ENCODE measurements around the gene MAPK14.

Gene MAPK14

DNA sequence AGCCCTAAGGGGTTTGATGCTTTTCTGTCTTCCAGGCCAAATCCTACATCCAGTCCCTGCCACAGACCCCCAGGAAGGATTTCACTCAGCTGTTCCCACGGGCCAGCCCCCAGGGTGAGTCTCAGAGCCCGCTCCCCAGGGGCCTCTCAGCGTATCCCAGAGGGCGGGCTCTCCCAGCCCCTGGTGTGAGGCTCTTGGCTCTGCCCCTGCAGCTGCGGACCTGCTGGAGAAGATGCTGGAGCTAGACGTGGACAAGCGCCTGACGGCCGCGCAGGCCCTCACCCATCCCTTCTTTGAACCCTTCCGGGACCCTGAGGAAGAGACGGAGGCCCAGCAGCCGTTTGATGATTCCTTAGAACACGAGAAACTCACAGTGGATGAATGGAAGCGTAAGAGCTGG, 111.1 kb downstream of the MAPK14 start:
- DNase-seq (ENCODE audit: low read depth): no peak

DNA sequence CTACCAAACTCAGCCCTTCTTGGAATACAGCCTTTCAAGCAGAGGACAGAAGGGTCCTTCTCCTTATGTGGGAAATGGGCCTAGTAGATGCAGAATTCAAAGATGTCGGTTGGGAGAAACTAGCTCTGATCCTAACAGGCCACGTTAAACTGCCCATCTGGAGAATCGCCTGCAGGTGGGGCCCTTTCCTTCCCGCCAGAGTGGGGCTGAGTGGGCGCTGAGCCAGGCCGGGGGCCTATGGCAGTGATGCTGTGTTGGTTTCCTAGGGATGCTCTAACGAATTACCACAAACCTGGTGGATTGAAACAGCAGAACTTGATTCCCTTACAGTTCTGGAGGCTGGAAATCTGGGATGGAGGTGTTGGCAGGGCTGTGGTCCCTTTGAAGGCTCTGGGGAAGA, 111.8 kb downstream of the MAPK14 start:
- no peak for DNase-seq (ENCODE audit: low read depth)

DNA sequence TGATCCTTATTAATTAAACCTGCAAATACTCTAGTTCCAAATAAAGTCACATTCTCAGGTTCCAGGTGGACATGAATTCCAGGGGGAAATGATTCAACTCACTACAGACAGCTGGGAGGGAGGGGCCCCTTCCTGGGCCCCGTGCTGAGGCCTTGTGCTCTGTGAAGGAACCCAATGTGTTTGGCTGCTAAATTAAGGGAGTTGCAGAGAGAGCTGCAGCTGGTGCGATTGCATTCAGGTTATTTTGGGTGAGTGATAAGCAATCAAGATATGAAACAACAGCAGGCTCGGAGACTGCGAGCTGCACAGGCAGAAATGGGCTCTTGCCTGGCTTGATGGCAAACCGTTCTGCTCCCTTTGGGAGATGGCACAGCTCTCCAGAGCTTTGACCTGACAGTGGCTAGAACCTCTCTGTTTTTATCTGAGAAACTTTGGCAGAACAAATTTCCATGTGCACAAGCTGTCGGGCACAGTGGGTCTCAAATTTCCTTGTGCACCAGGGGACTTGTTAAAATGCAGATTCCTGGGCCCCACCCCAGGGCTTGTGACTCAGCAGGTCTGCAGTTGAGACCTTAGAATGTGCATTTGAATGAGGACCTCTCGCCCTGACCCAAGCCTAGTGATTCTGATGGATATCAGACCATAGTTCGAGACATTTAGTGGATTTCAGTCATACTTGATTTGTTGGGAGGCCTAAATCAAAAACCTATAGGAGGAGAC, 112.5 kb downstream of the MAPK14 start:
- no peak for DNase-seq (ENCODE audit: low read depth)

DNA sequence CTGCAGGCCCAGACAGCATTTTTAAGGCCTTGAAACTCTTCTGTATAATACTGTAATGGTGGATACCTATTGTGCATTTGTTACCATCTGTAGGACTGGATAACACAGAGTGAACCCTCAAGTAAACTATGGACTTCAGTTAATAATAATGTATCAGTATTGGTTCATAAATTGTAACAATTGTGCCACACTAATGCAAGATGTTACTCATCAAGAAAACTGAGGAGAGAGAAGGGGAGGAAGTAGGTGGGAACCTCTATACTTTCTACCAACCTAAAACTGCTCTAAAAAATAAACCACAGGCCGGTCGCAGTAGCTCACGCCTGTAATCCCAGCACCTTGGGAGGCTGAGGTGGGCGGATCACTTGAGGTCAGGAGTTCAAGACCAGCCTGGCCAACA, 113.5 kb downstream of the MAPK14 start:
- DNase-seq (ENCODE audit: low read depth): no peak

DNA sequence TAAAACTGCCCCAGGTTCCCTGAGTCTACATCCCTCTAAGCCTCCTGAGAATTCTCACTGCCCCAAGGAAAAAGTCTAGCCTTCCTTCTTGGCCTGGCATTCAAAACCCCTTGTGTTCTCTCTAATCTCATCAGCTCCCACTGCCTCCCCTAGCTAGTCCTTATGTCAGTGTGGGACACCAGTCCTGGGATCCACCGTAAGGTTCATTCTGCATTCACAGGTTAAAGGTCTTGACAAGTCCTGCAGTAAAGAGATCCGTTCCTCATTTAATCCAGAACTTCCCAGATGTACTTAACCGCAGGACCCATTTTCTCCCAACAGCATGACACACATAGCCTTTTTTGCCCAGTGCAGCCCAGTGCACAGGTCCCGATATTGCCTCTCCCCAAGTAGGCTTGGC, 114.4 kb downstream of the MAPK14 start:
- no peak for DNase-seq (ENCODE audit: low read depth)

DNA sequence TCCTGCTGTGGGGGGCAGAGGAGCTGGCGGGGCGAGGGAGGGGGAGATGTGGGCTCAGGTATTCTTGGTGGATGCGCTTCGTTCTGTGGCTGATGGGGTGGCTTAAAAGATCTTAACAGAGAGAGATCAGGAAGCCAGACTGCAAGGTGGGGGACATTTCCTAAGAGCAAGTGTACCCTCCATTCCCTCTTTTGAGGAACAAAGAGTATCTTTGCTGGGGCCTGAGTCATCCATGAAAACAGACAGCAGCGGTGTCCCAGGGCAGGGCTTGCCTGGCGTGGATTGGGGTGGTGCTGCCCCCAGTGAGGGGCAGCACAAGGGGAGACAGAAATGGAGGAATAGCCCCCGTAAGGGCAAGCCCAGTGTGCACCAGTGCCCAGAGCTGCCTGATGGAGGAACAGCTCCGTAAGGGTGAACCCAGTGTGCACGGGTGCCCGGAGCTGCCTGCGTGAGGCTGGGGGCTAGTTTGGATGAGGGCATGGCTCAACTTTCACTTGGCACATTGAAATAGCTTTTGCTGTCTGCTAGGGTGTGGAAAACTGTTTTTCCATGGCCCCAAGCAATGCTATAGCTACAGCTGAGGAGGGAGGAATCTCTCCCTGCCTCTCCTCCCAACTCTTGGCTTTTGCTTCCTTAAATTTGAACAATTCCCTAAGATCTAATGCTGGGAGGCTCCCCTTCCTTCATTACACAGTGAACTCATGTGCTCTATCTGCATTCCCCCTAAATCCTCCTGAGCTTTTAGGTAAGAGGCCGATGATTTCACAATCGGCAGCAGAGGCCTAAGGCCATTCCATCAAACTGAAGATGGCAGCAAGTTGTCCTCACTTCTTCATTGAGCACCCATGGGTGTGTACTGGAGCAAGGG, 115.6 kb downstream of the MAPK14 start:
- DNase-seq (ENCODE audit: low read depth): no peak

DNA sequence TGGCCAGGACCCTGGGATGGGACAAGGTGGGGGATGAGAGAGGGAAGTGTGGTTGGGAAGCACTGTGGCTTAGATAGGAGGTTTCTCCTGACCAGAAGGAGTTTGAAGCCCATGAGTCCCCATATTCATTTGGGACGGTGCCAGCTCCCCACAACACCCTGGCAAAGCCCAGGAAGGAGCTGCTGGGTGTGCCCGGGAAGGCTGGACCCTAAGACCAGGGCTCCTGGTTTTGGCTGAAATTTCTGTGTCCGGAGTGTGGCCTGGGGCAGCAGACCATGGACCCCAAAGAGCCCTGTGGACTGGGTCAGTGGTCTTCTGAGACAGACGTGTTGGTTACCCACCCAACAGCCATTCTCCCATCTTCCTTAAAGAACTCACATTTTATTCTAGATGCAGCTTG, 117.9 kb downstream of the MAPK14 start:
- DNase-seq (ENCODE audit: low read depth): no peak

DNA sequence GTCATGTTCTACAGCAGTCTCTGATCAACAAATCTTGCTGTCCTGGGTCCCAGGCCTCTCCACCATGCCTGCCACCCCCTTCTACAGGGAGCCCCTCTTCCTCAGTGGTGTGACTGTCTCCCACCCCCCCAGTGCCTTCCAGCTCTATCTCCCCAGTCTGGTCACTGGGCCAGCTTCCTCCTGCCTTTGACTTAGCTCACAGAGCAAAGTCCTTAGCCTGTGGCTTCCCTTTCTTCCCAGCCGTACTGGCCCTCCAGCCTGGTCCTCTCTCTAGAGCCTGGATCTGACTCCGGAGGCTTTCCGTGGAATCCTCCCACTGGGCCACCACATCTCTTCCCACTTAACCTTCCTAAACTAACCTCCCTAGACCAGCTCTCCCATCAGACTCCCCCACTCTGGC, 119.7 kb downstream of the MAPK14 start:
- DNase-seq (ENCODE audit: low read depth): no peak

DNA sequence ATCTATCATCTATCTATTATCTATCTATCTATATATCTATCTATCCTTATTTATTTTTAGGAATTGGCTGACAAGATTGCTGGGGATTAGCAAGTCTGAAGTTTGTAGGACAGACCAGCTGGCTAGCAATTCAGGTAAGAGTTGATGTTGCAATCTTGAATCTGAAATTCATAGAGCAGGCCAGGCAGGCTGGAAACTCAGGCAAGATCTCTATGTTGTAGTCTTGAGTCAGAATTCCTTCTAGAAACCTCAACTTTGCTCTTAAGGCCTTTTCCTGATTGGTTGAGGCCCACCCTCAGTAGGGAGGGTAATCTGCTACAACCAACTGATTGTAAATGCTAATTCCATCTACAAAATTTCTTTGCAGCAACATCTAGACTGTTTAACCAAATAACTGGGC, 121.9 kb downstream of the MAPK14 start:
- no peak for DNase-seq (ENCODE audit: low read depth)

DNA sequence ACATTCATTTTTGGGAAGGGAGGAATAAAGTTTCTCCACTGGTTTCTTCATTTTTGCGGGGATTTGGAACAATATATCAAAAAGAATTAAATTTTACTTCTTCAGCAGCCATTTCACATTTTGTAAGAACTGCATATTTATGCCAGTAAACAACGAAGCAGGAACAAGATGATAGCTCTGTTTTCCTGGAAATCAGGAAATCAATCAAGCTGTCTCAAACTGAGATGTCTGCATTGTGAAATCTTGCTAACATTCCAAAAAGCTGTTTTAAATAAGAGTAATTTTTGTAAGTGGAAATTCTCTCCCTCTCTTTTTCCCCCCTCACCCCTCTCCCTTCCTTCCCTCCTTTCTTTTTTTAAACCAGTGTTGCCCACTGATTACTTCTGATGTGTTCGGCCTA, 122.7 kb downstream of the MAPK14 start:
- no peak for DNase-seq (ENCODE audit: low read depth)

DNA sequence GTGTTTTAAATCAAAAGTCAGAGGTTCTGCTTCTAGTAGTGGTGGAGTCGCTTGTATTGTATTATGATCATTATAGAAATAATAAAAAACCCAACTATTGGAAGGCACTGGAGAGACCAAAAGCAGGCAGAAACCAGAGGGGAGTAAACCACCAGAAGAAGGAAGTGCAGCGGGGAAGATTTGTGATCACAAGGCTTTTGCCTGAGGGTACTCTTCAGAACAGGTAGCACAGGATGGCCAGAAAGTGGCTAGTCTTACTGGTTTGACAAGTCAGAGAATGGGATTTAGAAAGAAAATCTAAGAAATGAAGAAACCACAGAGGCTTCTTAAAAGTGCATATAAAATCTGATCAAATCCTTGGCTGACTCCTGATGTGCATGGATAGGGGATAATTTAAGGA, 126.7 kb downstream of the MAPK14 start:
- no peak for DNase-seq (ENCODE audit: low read depth)

DNA sequence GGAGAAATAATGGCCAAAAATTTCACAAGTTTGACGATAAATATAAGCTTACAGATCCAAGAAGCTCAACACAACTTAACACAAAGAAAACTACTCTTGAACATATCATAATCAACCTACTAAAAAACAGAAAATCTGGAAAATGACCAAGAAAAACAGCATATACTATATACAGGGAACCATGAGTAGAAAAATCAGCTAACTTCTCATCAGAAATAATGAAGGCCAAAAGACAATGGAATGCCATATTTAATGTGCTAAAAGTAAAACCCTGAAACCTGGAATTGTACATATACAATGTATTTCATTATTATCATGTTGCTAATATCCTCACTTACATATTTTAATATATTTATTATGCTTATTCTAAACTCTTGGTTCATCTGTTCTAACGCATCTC, 128.1 kb downstream of the MAPK14 start:
- DNase-seq (ENCODE audit: low read depth): no peak

DNA sequence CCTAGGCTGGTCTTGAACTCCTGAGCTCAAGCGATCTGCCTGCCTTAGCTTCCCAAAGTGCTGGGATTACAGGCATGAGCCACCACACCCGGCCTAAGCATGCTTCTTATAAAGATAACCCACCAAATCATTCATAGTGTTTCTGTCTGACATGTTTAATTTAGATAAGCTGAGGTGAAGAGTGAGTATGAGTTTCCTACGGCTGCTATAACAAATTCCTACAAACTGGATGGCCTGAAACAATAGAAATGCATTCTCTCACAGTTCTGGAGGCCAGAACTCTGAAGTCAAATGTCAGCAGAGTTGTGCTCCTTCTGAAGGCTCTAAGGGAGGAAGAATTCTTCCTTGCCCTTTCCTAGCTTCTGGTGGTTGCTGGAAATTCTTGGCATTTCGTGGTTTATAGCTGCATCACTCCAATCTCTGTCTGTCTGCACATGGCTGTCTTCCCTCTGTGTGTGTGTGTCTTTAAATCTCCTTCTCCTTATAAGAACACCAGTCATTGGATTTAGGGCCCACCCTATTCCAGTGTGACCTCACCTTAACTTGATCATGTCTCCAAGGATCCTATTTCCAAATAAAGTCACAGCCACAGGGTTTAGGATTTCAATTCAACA, 132.6 kb downstream of the MAPK14 start:
- no peak for DNase-seq (ENCODE audit: low read depth)
